BE2C (cell line): ENCODE data around the gene TCF7L2. TPM values are rescaled to one million over a fixed set of nuclear protein-coding genes. Genes with fewer than 3 reads are reported as not detected.

Source experiments
- DNase-seq: peaks from one replicate; pipeline ENCODE4 v3.0.0-alpha.2; 2020
- H3K27me3 ChIP-seq: fragments of 250-450 bp; sonication (Bioruptor Pico); 2 replicates; pipeline ENCODE4 v1.5.1; 2020; ENCODE audit warnings: mild to moderate bottlenecking
- H3K36me3 ChIP-seq: fragments of 250-450 bp; sonication (Bioruptor Pico); 2 replicates; pipeline ENCODE4 v1.5.1; 2020; ENCODE audit warnings: mild to moderate bottlenecking
- H3K4me1 ChIP-seq: fragments of 250-450 bp; sonication (Bioruptor Pico); 2 replicates; pipeline ENCODE4 v1.5.1; 2020
- H3K4me3 ChIP-seq: 2 replicates; pipeline ENCODE4 v1.5.1; 2011; ENCODE audit warnings: low read depth, low read length
- H3K9me3 ChIP-seq: fragments of 250-450 bp; sonication (Bioruptor Pico); 2 replicates; pipeline ENCODE4 v1.5.1; 2020
- CTCF ChIP-seq: IDR thresholded peaks from 2 replicates; pipeline ENCODE4 v1.5.1; 2012; ENCODE audit warnings: mild to moderate bottlenecking, low read depth, low read length
- polyA plus RNA-seq: library from polyadenylated mRNA; unstranded; fragments of >200 nt; gene quantifications from one replicate; pipeline ENCODE4 v1.2.1, GENCODE V29; 2012; ENCODE audit warnings: low read depth, missing spikeins; ENCODE audit not compliant: insufficient read length, insufficient read depth

The TCF7L2 gene
- polyA plus RNA-seq: 41.5 TPM

DNA sequence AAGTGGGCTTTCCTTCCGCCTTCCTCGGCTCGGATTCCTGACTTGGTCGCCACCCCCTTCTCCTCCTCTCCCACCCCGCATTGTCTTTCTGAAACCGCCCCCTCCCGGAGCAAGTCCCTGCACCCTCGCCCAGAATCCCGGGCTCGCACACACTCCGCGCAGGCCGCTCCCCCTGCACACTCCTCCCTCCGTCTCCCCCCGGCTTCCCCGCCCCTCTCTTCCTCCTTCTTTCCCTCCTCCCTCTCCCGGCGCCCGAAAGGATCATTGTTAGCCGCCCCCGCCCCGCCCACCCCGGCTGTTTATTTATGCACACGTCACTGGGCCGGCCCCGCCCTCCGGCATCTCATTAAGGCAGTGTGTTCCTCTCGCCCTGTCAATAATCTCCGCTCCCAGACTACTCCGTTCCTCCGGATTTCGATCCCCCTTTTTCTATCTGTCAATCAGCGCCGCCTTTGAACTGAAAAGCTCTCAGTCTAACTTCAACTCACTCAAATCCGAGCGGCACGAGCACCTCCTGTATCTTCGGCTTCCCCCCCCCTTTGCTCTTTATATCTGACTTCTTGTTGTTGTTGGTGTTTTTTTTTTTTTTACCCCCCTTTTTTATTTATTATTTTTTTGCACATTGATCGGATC, at the start of gene TCF7L2:
TCF7L2 (plus strand) TSS at position 373 of the 633 bp plus-strand sequence. CDS start 510 bp downstream, outside the sequence.
- H3K36me3 ChIP-seq: no peaks in the 10 kb centered on the region
- DNase-seq: peak; percentile 94
- no peaks in the 10 kb centered on the region for H3K9me3 ChIP-seq
- peaks cover 5% of the 10 kb centered on the region; the same call in 1 of the 2 replicates for H3K4me1 ChIP-seq
- no peak for TF ChIP-seq CTCF
- no peaks in the 10 kb centered on the region for H3K27me3 ChIP-seq
- peak within 1 kb of the TSS; percentile 92 for H3K4me3 ChIP-seq

GRCh38 chr10:112902730-112903129, 47.3 kb upstream of the TCF7L2 start:
- TF ChIP-seq CTCF: no peak
- no peaks in the 10 kb centered on the region; the same call in 1 of the 2 replicates for H3K9me3 ChIP-seq
- H3K36me3 ChIP-seq: no peaks in the 10 kb centered on the region
- no peak for DNase-seq
- 0 out of 2 replicates have a peak, but pooled peaks cover 6% of the 10 kb centered on the region for H3K4me1 ChIP-seq
- no peaks in the 10 kb centered on the region for H3K27me3 ChIP-seq
- no peak overlapping the region for H3K4me3 ChIP-seq

DNA sequence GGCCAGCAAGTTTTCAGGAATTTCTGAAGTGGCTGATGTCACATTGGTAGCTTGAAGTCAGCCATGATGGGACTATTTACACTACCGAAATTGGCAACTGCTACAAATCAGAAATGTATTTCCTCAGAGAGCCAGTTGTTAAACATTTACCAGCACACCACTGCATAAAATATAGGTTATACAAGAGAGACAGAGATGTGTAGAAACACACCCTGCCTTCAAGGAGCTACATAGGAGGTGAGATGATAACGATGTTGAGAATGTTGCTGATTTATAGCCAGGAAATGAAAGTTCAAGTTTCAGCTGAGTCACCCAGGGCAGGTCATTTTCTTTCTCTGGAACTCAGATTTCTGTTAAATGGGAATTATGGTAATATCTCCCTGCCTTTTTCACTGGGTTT, 46.0 kb upstream of the TCF7L2 start:
- Histone ChIP-seq H3K4me3 (no peak overlapping the region), H3K36me3 (no peaks in the 10 kb centered on the region), H3K27me3 (no peaks in the 10 kb centered on the region), H3K4me1 (no peaks in the 10 kb centered on the region), H3K9me3 (no peaks in the 10 kb centered on the region)
- DNase-seq: no peak
- TF ChIP-seq CTCF: no peak

DNA sequence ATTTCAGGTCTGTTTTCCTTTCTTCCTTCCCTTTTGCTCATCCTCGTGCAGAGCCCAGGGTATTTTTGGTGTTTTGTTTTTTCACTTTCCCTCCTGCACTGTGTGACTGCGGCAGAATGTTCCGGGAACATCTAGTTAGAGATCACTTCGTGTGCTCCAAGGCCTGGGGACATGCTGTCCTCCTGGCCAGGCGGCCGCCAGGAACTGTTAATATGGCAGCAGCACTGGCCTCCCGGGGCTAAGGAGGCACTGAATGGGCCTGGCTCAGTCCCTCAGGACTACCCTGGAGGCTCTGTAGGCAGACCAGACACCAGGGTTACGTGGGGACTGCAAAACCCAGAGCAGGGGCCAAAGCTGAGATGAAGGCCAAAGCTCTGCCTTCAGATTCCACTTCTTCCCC, 43.1 kb upstream of the TCF7L2 start:
- Histone ChIP-seq H3K27me3 (no peaks in the 10 kb centered on the region), H3K36me3 (no peaks in the 10 kb centered on the region), H3K4me1 (no peaks in the 10 kb centered on the region), H3K9me3 (no peaks in the 10 kb centered on the region), H3K4me3 (no peak overlapping the region)
- DNase-seq: peak; percentile 23
- TF ChIP-seq CTCF: no peak

GRCh38 chr10:112907893-112908292, 42.2 kb upstream of the TCF7L2 start:
- Histone ChIP-seq H3K4me1 (no peaks in the 10 kb centered on the region; the same call in 1 of the 2 replicates), H3K9me3 (no peaks in the 10 kb centered on the region), H3K36me3 (no peaks in the 10 kb centered on the region), H3K27me3 (no peaks in the 10 kb centered on the region), H3K4me3 (no peak overlapping the region)
- no peak for TF ChIP-seq CTCF
- no peak for DNase-seq

DNA sequence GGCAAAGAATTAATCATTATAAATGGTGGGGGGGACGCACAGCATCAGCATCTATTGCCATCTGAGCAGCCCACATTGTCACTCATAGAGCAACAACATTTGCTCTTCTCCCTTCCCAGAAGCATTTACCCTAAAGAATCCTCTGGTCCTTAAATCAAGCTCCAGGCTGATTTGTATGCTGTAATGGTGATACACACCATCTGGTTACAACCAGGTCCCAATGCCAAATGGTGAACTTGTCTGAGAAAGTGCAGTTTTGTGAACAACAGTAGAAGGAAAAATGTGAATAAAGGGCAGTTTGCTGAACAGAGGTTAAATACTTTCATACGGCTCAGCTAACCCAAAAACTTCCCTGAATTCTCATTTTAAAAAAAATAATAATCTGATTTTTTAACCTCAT, 38.8 kb upstream of the TCF7L2 start:
- Histone ChIP-seq H3K9me3 (no peaks in the 10 kb centered on the region), H3K4me1 (no peaks in the 10 kb centered on the region; the same call in 1 of the 2 replicates), H3K4me3 (no peak overlapping the region), H3K36me3 (no peaks in the 10 kb centered on the region), H3K27me3 (no peaks in the 10 kb centered on the region)
- TF ChIP-seq CTCF: no peak
- no peak for DNase-seq
